Breast epithelium (tissue), 4 donors: Measurements from ENCODE around the gene CAPG. TPM values are rescaled to one million over a fixed set of nuclear protein-coding genes. Genes with fewer than 3 reads are reported as not detected.

Experiments used
- DNase-seq, 2 donors: peaks; one replicate each; pipeline ENCODE4 v3.0.0-alpha.2; 2019; ENCODE audit warnings: low spot score in 2 of 2
- H3K27ac ChIP-seq, 2 donors: fragments of 200-600 bp; sonication (generic) in 1 of 2; one replicate each; pipeline ENCODE4 v1.5.1; 2016 to 2019; ENCODE audit warnings: mild to moderate bottlenecking in 1 of 2
- H3K27me3 ChIP-seq, 2 donors: fragments of 200-600 bp; sonication (generic) in 1 of 2; one replicate each; pipeline versions ENCODE4 v1.5.1 to v1.6.0; 2017 to 2019; ENCODE audit warnings: control low read depth in 1 of 2, mild to moderate bottlenecking in 1 of 2
- H3K36me3 ChIP-seq: fragments of 200-600 bp; one replicate; pipeline ENCODE4 v1.5.1; 2019
- H3K4me1 ChIP-seq, 2 donors: fragments of 200-600 bp; sonication (generic); one replicate each; pipeline ENCODE4 v1.5.1; 2016 to 2019; ENCODE audit warnings: control low read depth in 1 of 2
- H3K4me3 ChIP-seq, 3 donors: fragments of 200-600 bp; sonication (generic); 1 replicate in 2 of 3; 2 replicates in 1 of 3; pipeline ENCODE4 v1.5.1; 2016 to 2019; ENCODE audit warnings: mild to moderate bottlenecking in 3 of 3, moderate library complexity in 2 of 3
- H3K9me3 ChIP-seq, 2 donors: fragments of 200-600 bp; sonication (generic) in 1 of 2; one replicate each; pipeline ENCODE4 v1.5.1; 2016 to 2019; ENCODE audit warnings: control low read depth in 1 of 2
- CTCF ChIP-seq, 3 donors: fragments of 450-650 bp; IDR thresholded peaks; one replicate each; pipeline ENCODE4 v1.5.1; 2016 to 2017; ENCODE audit warnings: antibody characterized with exemption in 3 of 3, mild to moderate bottlenecking in 3 of 3, moderate library complexity in 3 of 3
- POLR2A ChIP-seq: fragments of 450-650 bp; IDR thresholded peaks from one replicate; pipeline ENCODE4 v1.6.1; 2016; ENCODE audit warnings: antibody characterized with exemption, mild to moderate bottlenecking, moderate library complexity
- POLR2AphosphoS5 ChIP-seq, 3 donors: sonication (generic); formaldehyde crosslinking; IDR thresholded peaks; one replicate each; pipeline ENCODE4 v1.6.1; 2017; ENCODE audit warnings: antibody characterized with exemption in 3 of 3
- intact Hi-C: fragments of 100-400 bp; cut with DNase I; formaldehyde crosslinking; loops from one replicate; pipeline ENCODE4 v1.15.1; 2023; ENCODE audit warnings: low total_unique reads
- total RNA-seq, 3 donors: library from RNA; depleted of rRNA; stranded (reverse); fragments of >200 nt; gene quantifications; one replicate each; pipeline ENCODE4 v1.1.0, GENCODE V29; 2016

CAPG gene
- total RNA-seq, 3 donors from 2014 or later = 102 to 254 (median 109) TPM

GRCh38 chr2:85405201-85406059 is 4.7 kb downstream of the CAPG start:
- no peak overlapping the region for H3K4me3 ChIP-seq
- TF ChIP-seq POLR2AphosphoS5 (IDR thresholded peaks at IDR 0.05) (no peak), CTCF (IDR thresholded peaks at IDR 0.05) (no peak), POLR2A (no peak)
- DNase-seq = no peak
- H3K4me1 ChIP-seq = peaks cover 6 to 11% of the 10 kb centered on the region in 2 donors
- no peaks in the 10 kb centered on the region for H3K9me3 ChIP-seq
- intact Hi-C loops = no loop called here
- no peaks in the 10 kb centered on the region for H3K27me3 ChIP-seq
- H3K36me3 ChIP-seq = no peaks in the 10 kb centered on the region
- H3K27ac ChIP-seq = no peak overlapping the region

GRCh38 chr2:85401844-85402243 is 8.3 kb downstream of the CAPG start:
- Histone ChIP-seq H3K4me1 (peaks cover 0 to 6% of the 10 kb centered on the region in 2 donors), H3K27me3 (no peaks in the 10 kb centered on the region), H3K4me3 (no peak overlapping the region), H3K36me3 (no peaks in the 10 kb centered on the region), H3K27ac (no peak overlapping the region), H3K9me3 (no peaks in the 10 kb centered on the region)
- intact Hi-C loops = no loop called here
- no peak for TF ChIP-seq CTCF (IDR thresholded peaks at IDR 0.05)
- no peak for TF ChIP-seq POLR2AphosphoS5 (IDR thresholded peaks at IDR 0.05)
- TF ChIP-seq POLR2A = no peak
- no peak for DNase-seq

GRCh38 chr2:85401464-85401805 is 8.7 kb downstream of the CAPG start:
- no peak for DNase-seq
- TF ChIP-seq CTCF (IDR thresholded peaks at IDR 0.05) (no peak), POLR2AphosphoS5 (IDR thresholded peaks at IDR 0.05) (no peak), POLR2A (no peak)
- H3K36me3 ChIP-seq = no peaks in the 10 kb centered on the region
- no peak overlapping the region for H3K27ac ChIP-seq
- H3K27me3 ChIP-seq = no peaks in the 10 kb centered on the region
- H3K4me3 ChIP-seq = no peak overlapping the region
- H3K9me3 ChIP-seq = no peaks in the 10 kb centered on the region
- intact Hi-C loops = no loop called here
- peaks cover 0 to 6% of the 10 kb centered on the region in 2 donors for H3K4me1 ChIP-seq

GRCh38 chr2:85400541-85401463 is 9.4 kb downstream of the CAPG start:
- no peak for TF ChIP-seq CTCF (IDR thresholded peaks at IDR 0.05)
- no peak for TF ChIP-seq POLR2A
- no peak for TF ChIP-seq POLR2AphosphoS5 (IDR thresholded peaks at IDR 0.05)
- peaks cover 0 to 6% of the 10 kb centered on the region in 2 donors for H3K4me1 ChIP-seq
- H3K4me3 ChIP-seq = no peak overlapping the region
- peak overlapping the region in 1 of 2 donors; percentile 36 for H3K27ac ChIP-seq
- H3K9me3 ChIP-seq = no peaks in the 10 kb centered on the region
- no peaks in the 10 kb centered on the region for H3K36me3 ChIP-seq
- intact Hi-C loops = no loop called here
- no peak for DNase-seq
- H3K27me3 ChIP-seq = no peaks in the 10 kb centered on the region

GRCh38 chr2:85400023-85400422 is 10.1 kb downstream of the CAPG start:
- H3K9me3 ChIP-seq = no peaks in the 10 kb centered on the region
- no peaks in the 10 kb centered on the region for H3K27me3 ChIP-seq
- no peak overlapping the region for H3K27ac ChIP-seq
- no peak overlapping the region for H3K4me3 ChIP-seq
- intact Hi-C loops = no loop called here
- no peak for TF ChIP-seq CTCF (IDR thresholded peaks at IDR 0.05)
- TF ChIP-seq POLR2A = no peak
- TF ChIP-seq POLR2AphosphoS5 (IDR thresholded peaks at IDR 0.05) = no peak
- H3K4me1 ChIP-seq = peaks cover 0 to 6% of the 10 kb centered on the region in 2 donors
- peak in 1 of 2 donors; percentile 30 for DNase-seq
- no peaks in the 10 kb centered on the region for H3K36me3 ChIP-seq
